ENCODE measurements around the gene NT5DC2. TPM values are rescaled to one million over a fixed set of nuclear protein-coding genes. Genes with fewer than 3 reads are reported as not detected.
A peak's percentile ranks its signal among the peaks of the same experiment; 100 is the strongest.

Gene NT5DC2
- total RNA-seq, 1 experiment from 2014 or later: 215 TPM

GRCh38 chr3:52481819-52482521 lies 51.7 kb downstream of the NT5DC2 start:
- no peak for DNase-seq
- intact Hi-C loops (cut with micrococcal nuclease; ENCODE audit: unreplicated experiment): no loop called here
- no peaks in the 10 kb centered on the region for H3K79me2 ChIP-seq (ENCODE audit: low read depth)
- CTCF ChIA-PET: no interaction called here
- no peak overlapping the region for H3K27ac ChIP-seq
- no peaks in the 10 kb centered on the region for H4K20me1 ChIP-seq (ENCODE audit: insufficient read depth)
- H3K9me2 ChIP-seq (ENCODE audit: insufficient read depth): no peaks in the 10 kb centered on the region
- no peak overlapping the region for H3K4me2 ChIP-seq
- no peak overlapping the region for H2AFZ ChIP-seq
- no peaks in the 10 kb centered on the region for H3F3A ChIP-seq (ENCODE audit: insufficient read depth, low read depth)
- H3K4me3 ChIP-seq: no peak overlapping the region
- H3K9me3 ChIP-seq (ENCODE audit: insufficient read depth, low read depth): no peaks in the 10 kb centered on the region
- BruUV-seq (replicated peaks): no TSS peak
- no peaks in the 10 kb centered on the region for H3K4me1 ChIP-seq (replicated peaks; ENCODE audit: insufficient read depth)
- H3K36me3 ChIP-seq (ENCODE audit: low read depth): no peaks in the 10 kb centered on the region
- H3K27me3 ChIP-seq (ENCODE audit: insufficient read depth, low read depth): no peaks in the 10 kb centered on the region
- TF ChIP-seq CTCF (conservative IDR thresholded peaks at IDR 0.05) (peak; percentile 40; the same call in 1 of the 2 replicates), EZH2 (IDR thresholded peaks at IDR 0.05; ENCODE audit: low read depth) (no peak)
- POLR2A ChIA-PET (ENCODE audit: unreplicated experiment): no interaction called here

- no peak overlapping the region for H3K4me3 ChIP-seq
- no peaks in the 10 kb centered on the region for H3K4me1 ChIP-seq (replicated peaks; ENCODE audit: insufficient read depth)
- intact Hi-C loops (cut with micrococcal nuclease; ENCODE audit: unreplicated experiment): no loop called here
- DNase-seq: no peak
- H4K20me1 ChIP-seq (ENCODE audit: insufficient read depth): no peaks in the 10 kb centered on the region
- ChIA-PET POLR2A (ENCODE audit: unreplicated experiment) (no interaction called here), CTCF (no interaction called here)
- H3K4me2 ChIP-seq: no peak overlapping the region
- H3K9me3 ChIP-seq (ENCODE audit: insufficient read depth, low read depth): no peaks in the 10 kb centered on the region
- H3K36me3 ChIP-seq (ENCODE audit: low read depth): no peaks in the 10 kb centered on the region
- H3F3A ChIP-seq (ENCODE audit: insufficient read depth, low read depth): no peaks in the 10 kb centered on the region
- no peak overlapping the region for H3K27ac ChIP-seq
- no peak overlapping the region for H2AFZ ChIP-seq
- H3K9me2 ChIP-seq (ENCODE audit: insufficient read depth): no peaks in the 10 kb centered on the region
- no peaks in the 10 kb centered on the region for H3K27me3 ChIP-seq (ENCODE audit: insufficient read depth, low read depth)
- BruUV-seq (replicated peaks): no TSS peak
- TF ChIP-seq EZH2 (IDR thresholded peaks at IDR 0.05; ENCODE audit: low read depth) (no peak), CTCF (conservative IDR thresholded peaks at IDR 0.05) (no peak)
- H3K79me2 ChIP-seq (ENCODE audit: low read depth): no peaks in the 10 kb centered on the region
Observed at GRCh38 chr3:52480768-52481715, 52.6 kb downstream of the NT5DC2 start.

GRCh38 chr3:52479877-52480575 lies 53.6 kb downstream of the NT5DC2 start:
- Histone ChIP-seq H4K20me1 (ENCODE audit: insufficient read depth) (no peaks in the 10 kb centered on the region), H3K9me3 (ENCODE audit: insufficient read depth, low read depth) (no peaks in the 10 kb centered on the region), H3K4me2 (no peak overlapping the region), H3K27ac (no peak overlapping the region), H3K27me3 (ENCODE audit: insufficient read depth, low read depth) (no peaks in the 10 kb centered on the region), H3K4me1 (replicated peaks; ENCODE audit: insufficient read depth) (no peaks in the 10 kb centered on the region), H3F3A (ENCODE audit: insufficient read depth, low read depth) (no peaks in the 10 kb centered on the region), H3K36me3 (ENCODE audit: low read depth) (no peaks in the 10 kb centered on the region), H3K4me3 (no peak overlapping the region), H3K9me2 (ENCODE audit: insufficient read depth) (no peaks in the 10 kb centered on the region), H2AFZ (no peak overlapping the region), H3K79me2 (ENCODE audit: low read depth) (no peaks in the 10 kb centered on the region)
- no TSS peak for BruUV-seq (replicated peaks)
- no peak for TF ChIP-seq EZH2 (IDR thresholded peaks at IDR 0.05; ENCODE audit: low read depth)
- TF ChIP-seq CTCF (conservative IDR thresholded peaks at IDR 0.05): no peak
- DNase-seq: no peak
- POLR2A ChIA-PET (ENCODE audit: unreplicated experiment): no interaction called here
- CTCF ChIA-PET: no interaction called here
- intact Hi-C loops (cut with micrococcal nuclease; ENCODE audit: unreplicated experiment): no loop called here

Measured in PC-9 (cell line).